Astrocyte (in vitro differentiated cells and primary cell): ENCODE measurements around the gene HAS3.

Source experiments
- CTCF ChIP-seq: IDR thresholded peaks from 2 replicates; pipeline ENCODE4 v1.5.1; 2011; ENCODE audit warnings: low read depth, mild to moderate bottlenecking, inconsistent platforms, low read length, moderate library complexity; ENCODE audit not compliant: insufficient read depth
- EZH2 ChIP-seq: IDR thresholded peaks from 2 replicates; pipeline ENCODE4 v1.6.1; 2012; ENCODE audit warnings: mild to moderate bottlenecking, low read length, inconsistent platforms; ENCODE audit not compliant: insufficient read depth

- TF ChIP-seq CTCF = no peak
- TF ChIP-seq EZH2 = no peak
Measured at GRCh38 chr16:69118994-69119393, 13.5 kb downstream of the HAS3 start.
